Neural cell (in vitro differentiated cells): ENCODE measurements around the gene ZFX.

ENCODE experiments used
- POLR2AphosphoS5 ChIP-seq: IDR thresholded peaks from 2 replicates; pipeline ENCODE4 v1.6.1; 2012
- TF ChIP-seq, protein P1 (sequence below): fragments of 450-650 bp; IDR thresholded peaks from 2 replicates; pipeline ENCODE4 v1.5.1; 2014; ENCODE audit warnings: antibody characterized with exemption, mild to moderate bottlenecking, moderate library complexity; ENCODE audit not compliant: poor library complexity, severe bottlenecking

DNA sequence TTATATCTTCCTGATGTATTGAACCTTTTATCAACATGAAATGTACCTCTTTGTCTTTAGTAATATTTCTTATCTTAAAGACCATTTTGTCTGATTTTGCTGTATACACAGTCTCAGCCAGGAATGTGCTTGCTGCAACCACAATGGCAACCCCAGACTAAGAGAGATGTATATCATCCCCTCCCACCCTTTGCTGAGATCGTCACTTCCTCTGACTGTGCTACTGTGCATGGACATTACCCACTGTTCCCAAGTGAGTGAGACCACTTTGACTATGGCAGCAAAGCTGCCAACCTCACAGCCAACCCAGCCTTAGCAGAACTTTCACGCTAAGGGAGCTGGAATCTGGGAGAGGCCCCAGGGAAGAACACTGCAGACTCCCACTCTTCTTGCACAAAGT lies 48.8 kb upstream of the ZFX start:
- TF ChIP-seq POLR2AphosphoS5, result no peak
- TF ChIP-seq, protein P1, sequence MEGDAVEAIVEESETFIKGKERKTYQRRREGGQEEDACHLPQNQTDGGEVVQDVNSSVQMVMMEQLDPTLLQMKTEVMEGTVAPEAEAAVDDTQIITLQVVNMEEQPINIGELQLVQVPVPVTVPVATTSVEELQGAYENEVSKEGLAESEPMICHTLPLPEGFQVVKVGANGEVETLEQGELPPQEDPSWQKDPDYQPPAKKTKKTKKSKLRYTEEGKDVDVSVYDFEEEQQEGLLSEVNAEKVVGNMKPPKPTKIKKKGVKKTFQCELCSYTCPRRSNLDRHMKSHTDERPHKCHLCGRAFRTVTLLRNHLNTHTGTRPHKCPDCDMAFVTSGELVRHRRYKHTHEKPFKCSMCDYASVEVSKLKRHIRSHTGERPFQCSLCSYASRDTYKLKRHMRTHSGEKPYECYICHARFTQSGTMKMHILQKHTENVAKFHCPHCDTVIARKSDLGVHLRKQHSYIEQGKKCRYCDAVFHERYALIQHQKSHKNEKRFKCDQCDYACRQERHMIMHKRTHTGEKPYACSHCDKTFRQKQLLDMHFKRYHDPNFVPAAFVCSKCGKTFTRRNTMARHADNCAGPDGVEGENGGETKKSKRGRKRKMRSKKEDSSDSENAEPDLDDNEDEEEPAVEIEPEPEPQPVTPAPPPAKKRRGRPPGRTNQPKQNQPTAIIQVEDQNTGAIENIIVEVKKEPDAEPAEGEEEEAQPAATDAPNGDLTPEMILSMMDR, result no peak
